ENCODE measurements around the gene UCP2. TPM values are rescaled to one million over a fixed set of nuclear protein-coding genes. Genes with fewer than 3 reads are reported as not detected.

UCP2 gene
- total and polyA plus RNA-seq, 7 experiments from 2014 or later: 365 to 1,411 (median 913) TPM

- ChIA-PET POLR2A (interaction anchor here (0.5 to 31.1 kb wide), 5 partner anchors 3 to 516 kb away, joined by 3 to 1403 read pairs (median 237); partner anchors contain the start of genes LIPT2, UCP2 and UCP3), CTCF (interaction anchor here (1.9 to 4.6 kb wide), 2 partner anchors 34 to 55 kb away, joined by 4 to 21 read pairs; no protein-coding TSS in a partner anchor)
- peak overlapping the region; percentile 78 to 100 (median 98) for H3K4me3 Mint-ChIP-seq
- intact Hi-C loops (cut with micrococcal nuclease): no loop called here
- H3K27me3 Mint-ChIP-seq: no peaks in the 10 kb centered on the region
- DNase-seq: no peak
- peak overlapping the region; percentile 96 for H3K27ac ChIP-seq (ENCODE audit: low read depth, low read length)
- peaks cover 63 to 84% (median 72%) of the 10 kb centered on the region in 7 donors for H3K4me1 Mint-ChIP-seq
- H3K4me3 ChIP-seq (ENCODE audit: low read length): peak overlapping the region; percentile 93
- ATAC-seq: no peak
- H3K36me3 ChIP-seq (ENCODE audit: control insufficient read depth in 2 of 3, insufficient read depth in 3 of 3, low read length in 3 of 3): peaks cover 33 to 76% (median 40%) of the 10 kb centered on the region in 3 experiments
- H3K27ac Mint-ChIP-seq: peak overlapping the region; percentile 71 to 100 (median 99)
- no peaks in the 10 kb centered on the region for H3K9me3 ChIP-seq (ENCODE audit: control insufficient read depth in 2 of 3, low read length in 3 of 3)
- H3K9me3 Mint-ChIP-seq: peaks cover 0 to 3% (median 0%) of the 10 kb centered on the region in 11 donors
- no peaks in the 10 kb centered on the region for H3K27me3 ChIP-seq (ENCODE audit: control insufficient read depth in 2 of 2, insufficient read depth in 2 of 2, low read length in 2 of 2)
- peaks cover 64% of the 10 kb centered on the region in 2 donors for H3K4me1 ChIP-seq (ENCODE audit: control insufficient read depth in 2 of 2, insufficient read depth in 2 of 2, low read length in 2 of 2)
- H3K36me3 Mint-ChIP-seq: peaks cover 31 to 82% (median 69%) of the 10 kb centered on the region in 5 donors
Measured at GRCh38 chr11:73977856-73978519, 4.7 kb downstream of the UCP2 start.

GRCh38 chr11:73976451-73977151 is 6.0 kb downstream of the UCP2 start:
- intact Hi-C loops (cut with micrococcal nuclease): no loop called here
- ChIA-PET POLR2A (interaction anchor here (1.2 to 31.1 kb wide), 4 partner anchors 1 to 56 kb away, joined by 3 to 1403 read pairs (median 820); partner anchors contain the start of genes UCP2 and UCP3), CTCF (no interaction called here)

GRCh38 chr11:73975479-73975757 is 7.2 kb downstream of the UCP2 start:
- intact Hi-C loops (cut with micrococcal nuclease): loop anchor here in 1 of 2 donors (2.0 kb wide), 2 partner anchors 29 to 195 kb away; partner anchors contain the start of genes C2CD3 and PPME1
- CTCF ChIA-PET: no interaction called here
- peaks cover 0 to 1% (median 0%) of the 10 kb centered on the region in 11 donors for H3K9me3 Mint-ChIP-seq
- POLR2A ChIA-PET: interaction anchor here (1.3 to 31.1 kb wide), 5 partner anchors 0 to 196 kb away, joined by 3 to 1403 read pairs (median 237); partner anchors contain the start of genes PPME1, UCP2 and UCP3
- H3K36me3 ChIP-seq (ENCODE audit: control insufficient read depth in 2 of 3, insufficient read depth in 3 of 3, low read length in 3 of 3): peaks cover 33 to 54% (median 35%) of the 10 kb centered on the region in 3 experiments
- no peak overlapping the region for H3K4me3 ChIP-seq (ENCODE audit: low read length)
- H3K4me1 ChIP-seq (ENCODE audit: control insufficient read depth in 2 of 2, insufficient read depth in 2 of 2, low read length in 2 of 2): peaks cover 84 to 88% of the 10 kb centered on the region in 2 donors
- H3K27me3 ChIP-seq (ENCODE audit: control insufficient read depth in 2 of 2, insufficient read depth in 2 of 2, low read length in 2 of 2): no peaks in the 10 kb centered on the region
- no peak for ATAC-seq
- peaks cover 16 to 64% (median 53%) of the 10 kb centered on the region in 5 donors for H3K36me3 Mint-ChIP-seq
- H3K27ac ChIP-seq (ENCODE audit: low read depth, low read length): peak overlapping the region; percentile 59
- H3K4me1 Mint-ChIP-seq: peaks cover 71 to 98% (median 82%) of the 10 kb centered on the region in 7 donors
- H3K27ac Mint-ChIP-seq: peak overlapping the region; percentile 71 to 100 (median 98)
- no peaks in the 10 kb centered on the region for H3K27me3 Mint-ChIP-seq
- H3K9me3 ChIP-seq (ENCODE audit: control insufficient read depth in 2 of 3, low read length in 3 of 3): no peaks in the 10 kb centered on the region
- peak overlapping the region; percentile 10 to 96 (median 72) for H3K4me3 Mint-ChIP-seq
- DNase-seq: no peak

More at GRCh38 chr11:73976451-73977151, 6.0 kb downstream of the UCP2 start:
- peak overlapping the region; percentile 96 for H3K27ac ChIP-seq (ENCODE audit: low read depth, low read length)
- no peaks in the 10 kb centered on the region for H3K27me3 ChIP-seq (ENCODE audit: control insufficient read depth in 2 of 2, insufficient read depth in 2 of 2, low read length in 2 of 2)
- H3K9me3 ChIP-seq (ENCODE audit: control insufficient read depth in 2 of 3, low read length in 3 of 3): no peaks in the 10 kb centered on the region
- ATAC-seq (no peak), DNase-seq (no peak)
- Mint-ChIP-seq H3K27me3 (no peaks in the 10 kb centered on the region), H3K4me1 (peaks cover 66 to 98% (median 85%) of the 10 kb centered on the region in 7 donors), H3K36me3 (peaks cover 24 to 76% (median 64%) of the 10 kb centered on the region in 5 donors), H3K4me3 (peak overlapping the region; percentile 49 to 100 (median 74)), H3K9me3 (peaks cover 0 to 1% (median 0%) of the 10 kb centered on the region in 11 donors), H3K27ac (peak overlapping the region; percentile 71 to 100 (median 98))
- no peak overlapping the region for H3K4me3 ChIP-seq (ENCODE audit: low read length)
- peaks cover 33 to 66% (median 40%) of the 10 kb centered on the region in 3 experiments for H3K36me3 ChIP-seq (ENCODE audit: control insufficient read depth in 2 of 3, insufficient read depth in 3 of 3, low read length in 3 of 3)
- peaks cover 76 to 78% of the 10 kb centered on the region in 2 donors for H3K4me1 ChIP-seq (ENCODE audit: control insufficient read depth in 2 of 2, insufficient read depth in 2 of 2, low read length in 2 of 2)

GRCh38 chr11:73974604-73975478 is 7.8 kb downstream of the UCP2 start:
- POLR2A ChIA-PET: interaction anchor here (1.3 to 26.2 kb wide), 5 partner anchors 10 to 196 kb away, joined by 3 to 1403 read pairs (median 41); partner anchors contain the start of genes PPME1, UCP2 and UCP3
- intact Hi-C loops (cut with micrococcal nuclease): loop anchor here (1.0 to 2.0 kb wide), 5 partner anchors 7 to 196 kb away; partner anchors contain the start of genes UCP2 (in 2 of the 2), C2CD3 (in 1 of the 2) and PPME1 (in 1 of the 2)
- peaks cover 71 to 98% (median 84%) of the 10 kb centered on the region in 7 donors for H3K4me1 Mint-ChIP-seq

GRCh38 chr11:73972620-73973449 is 9.8 kb downstream of the UCP2 start:
- CTCF ChIA-PET: interaction anchor here (0.8 to 2.6 kb wide), 5 partner anchors 10 to 60 kb away, joined by 3 to 10 read pairs (median 3); partner anchors contain the start of gene UCP2

More at GRCh38 chr11:73974604-73975478, 7.8 kb downstream of the UCP2 start:
- CTCF ChIA-PET: interaction anchor here (1.0 to 2.6 kb wide), 4 partner anchors 20 to 58 kb away, joined by 3 to 10 read pairs (median 6); no protein-coding TSS in a partner anchor
- Mint-ChIP-seq H3K27me3 (no peaks in the 10 kb centered on the region), H3K27ac (peak overlapping the region; percentile 79 to 100 (median 98)), H3K9me3 (peaks cover 0 to 1% (median 0%) of the 10 kb centered on the region in 11 donors), H3K4me3 (peak overlapping the region; percentile 64 to 96 (median 78)), H3K36me3 (peaks cover 16 to 58% (median 47%) of the 10 kb centered on the region in 5 donors)
- Histone ChIP-seq H3K36me3 (ENCODE audit: control insufficient read depth in 2 of 3, insufficient read depth in 3 of 3, low read length in 3 of 3) (peaks cover 33 to 52% (median 34%) of the 10 kb centered on the region in 3 experiments), H3K27me3 (ENCODE audit: control insufficient read depth in 2 of 2, insufficient read depth in 2 of 2, low read length in 2 of 2) (no peaks in the 10 kb centered on the region), H3K27ac (ENCODE audit: low read depth, low read length) (peak overlapping the region; percentile 59), H3K4me1 (ENCODE audit: control insufficient read depth in 2 of 2, insufficient read depth in 2 of 2, low read length in 2 of 2) (peaks cover 86 to 93% of the 10 kb centered on the region in 2 donors), H3K9me3 (ENCODE audit: control insufficient read depth in 2 of 3, low read length in 3 of 3) (no peaks in the 10 kb centered on the region), H3K4me3 (ENCODE audit: low read length) (peak overlapping the region; percentile 7)
- DNase-seq: no peak
- no peak for ATAC-seq

More at GRCh38 chr11:73972620-73973449, 9.8 kb downstream of the UCP2 start:
- peaks cover 0 to 4% (median 0%) of the 10 kb centered on the region in 11 donors for H3K9me3 Mint-ChIP-seq
- no peak for ATAC-seq
- POLR2A ChIA-PET: interaction anchor here (1.0 to 26.2 kb wide), 9 partner anchors 8 to 107 kb away, joined by 3 to 1403 read pairs (median 11); partner anchors contain the start of genes UCP2 and UCP3
- no peak for DNase-seq
- peak overlapping the region; percentile 79 to 100 (median 98) for H3K27ac Mint-ChIP-seq
- Histone ChIP-seq H3K27ac (ENCODE audit: low read depth, low read length) (peak overlapping the region; percentile 59), H3K36me3 (ENCODE audit: control insufficient read depth in 2 of 3, insufficient read depth in 3 of 3, low read length in 3 of 3) (peaks cover 20 to 38% (median 23%) of the 10 kb centered on the region in 3 experiments), H3K4me1 (ENCODE audit: control insufficient read depth in 2 of 2, insufficient read depth in 2 of 2, low read length in 2 of 2) (peaks cover 86 to 93% of the 10 kb centered on the region in 2 donors), H3K4me3 (ENCODE audit: low read length) (no peak overlapping the region), H3K9me3 (ENCODE audit: control insufficient read depth in 2 of 3, low read length in 3 of 3) (no peaks in the 10 kb centered on the region), H3K27me3 (ENCODE audit: control insufficient read depth in 2 of 2, insufficient read depth in 2 of 2, low read length in 2 of 2) (no peaks in the 10 kb centered on the region)
- intact Hi-C loops (cut with micrococcal nuclease): loop anchor here in 1 of 2 donors (1.0 kb wide), 1 partner anchor 22 kb away; no protein-coding TSS in a partner anchor
- H3K36me3 Mint-ChIP-seq: peaks cover 16 to 42% (median 35%) of the 10 kb centered on the region in 5 donors
- no peaks in the 10 kb centered on the region for H3K27me3 Mint-ChIP-seq
- H3K4me3 Mint-ChIP-seq: peak overlapping the region in 9 of 10 donors; percentile 0 to 96 (median 58)
- peaks cover 74 to 100% (median 89%) of the 10 kb centered on the region in 7 donors for H3K4me1 Mint-ChIP-seq

Data from naive thymus-derived CD4-positive, alpha-beta T cell (primary cell).